Liver (tissue), 9 donors: Measurements from ENCODE around the gene SGK1. TPM values are rescaled to one million over a fixed set of nuclear protein-coding genes. Genes with fewer than 3 reads are reported as not detected.

Experiments used
- DNase-seq: peaks from one replicate; pipeline ENCODE4 v3.0.0-alpha.2; 2017; ENCODE audit warnings: low spot score
- H3K27ac ChIP-seq, 2 donors: one replicate each; pipeline ENCODE4 v1.7.0; 2013; ENCODE audit warnings: inconsistent platforms in 2 of 2, low read length in 2 of 2, control low read depth in 1 of 2, low read depth in 1 of 2, mild to moderate bottlenecking in 1 of 2
- H3K27me3 ChIP-seq, 4 donors: one replicate each; pipeline versions ENCODE4 v1.6.1 to v1.7.0; 2013; ENCODE audit warnings: low read length in 3 of 4, inconsistent platforms in 1 of 4, mild to moderate bottlenecking in 1 of 4, moderate library complexity in 1 of 4; ENCODE audit not compliant: control insufficient read depth in 4 of 4, insufficient read depth in 4 of 4
- H3K36me3 ChIP-seq, 4 donors: one replicate each; pipeline versions ENCODE4 v1.6.1 to v1.7.0; 2013; ENCODE audit warnings: low read length in 3 of 4, mild to moderate bottlenecking in 3 of 4, low read depth in 1 of 4, moderate library complexity in 1 of 4; ENCODE audit not compliant: control insufficient read depth in 4 of 4, insufficient read depth in 3 of 4
- H3K4me1 ChIP-seq, 4 donors: one replicate each; pipeline versions ENCODE4 v1.6.1 to v1.7.0; 2013; ENCODE audit warnings: low read length in 3 of 4, mild to moderate bottlenecking in 3 of 4, moderate library complexity in 1 of 4; ENCODE audit not compliant: control insufficient read depth in 4 of 4, insufficient read depth in 4 of 4
- H3K4me3 ChIP-seq, 3 donors: one replicate each; pipeline versions ENCODE4 v1.6.1 to v1.7.0; 2013; ENCODE audit warnings: low read length in 3 of 3, control low read depth in 1 of 3, low read depth in 1 of 3, mild to moderate bottlenecking in 1 of 3
- H3K9ac ChIP-seq, 2 donors: one replicate each; pipeline ENCODE4 v1.7.0; 2013; ENCODE audit warnings: low read length in 2 of 2, mild to moderate bottlenecking in 2 of 2, moderate library complexity in 2 of 2, control low read depth in 1 of 2, low read depth in 1 of 2
- H3K9me3 ChIP-seq, 4 donors: one replicate each; pipeline versions ENCODE4 v1.6.1 to v1.7.0; 2013; ENCODE audit warnings: low read length in 3 of 4; ENCODE audit not compliant: control insufficient read depth in 4 of 4
- CTCF ChIP-seq: fragments of 150-350 bp; IDR thresholded peaks from 2 replicates; pipeline ENCODE4 v1.5.1; 2017; ENCODE audit warnings: improper control_type of control experiment, low read depth, low read length; ENCODE audit not compliant: missing input control
- EGR1 ChIP-seq, 2 donors: IDR thresholded peaks; 2 replicates each; pipeline ENCODE4 v1.6.1; 2016 to 2018; ENCODE audit warnings: antibody characterized with exemption in 2 of 2, low read depth in 2 of 2
- FOXA1 ChIP-seq: IDR thresholded peaks from 2 replicates; pipeline ENCODE4 v1.6.1; 2016; ENCODE audit warnings: antibody characterized with exemption
- FOXA2 ChIP-seq: IDR thresholded peaks from 2 replicates; pipeline ENCODE4 v1.6.1; 2016; ENCODE audit warnings: antibody characterized with exemption
- HNF4G ChIP-seq: IDR thresholded peaks from 2 replicates; pipeline ENCODE4 v1.6.1; 2016; ENCODE audit warnings: antibody characterized with exemption
- JUND ChIP-seq, 2 donors: IDR thresholded peaks; 2 replicates each; pipeline ENCODE4 v1.6.1; 2016; ENCODE audit warnings: antibody characterized with exemption in 2 of 2
- RAD21 ChIP-seq, 2 donors: IDR thresholded peaks; 2 replicates each; pipeline ENCODE4 v1.6.1; 2016; ENCODE audit warnings: antibody characterized with exemption in 2 of 2, mild to moderate bottlenecking in 2 of 2
- REST ChIP-seq: IDR thresholded peaks from 2 replicates; pipeline ENCODE4 v1.6.1; 2016; ENCODE audit warnings: antibody characterized with exemption, mild to moderate bottlenecking
- RXRA ChIP-seq, 2 donors: IDR thresholded peaks; 2 replicates each; pipeline ENCODE4 v1.6.1; 2017 to 2018; ENCODE audit warnings: antibody characterized with exemption in 2 of 2, mild to moderate bottlenecking in 1 of 2
- YY1 ChIP-seq: IDR thresholded peaks from 2 replicates; pipeline ENCODE4 v1.6.1; 2016; ENCODE audit warnings: antibody characterized with exemption, mild to moderate bottlenecking
- WGBS: extraction: QIAGEN DNeasy Blood & Tissue Kit; methylation state at CpG from one replicate; pipeline ENCODE4 v1.1.7; 2013; 5-methylcytosine and 5-hydroxymethylcytosine counted together
- polyA plus RNA-seq, 2 donors: library from polyadenylated mRNA; stranded (reverse) in 1 of 2; unstranded in 1 of 2; fragments of 200-250 nt in 1 of 2; fragments of >200 nt in 1 of 2; fragmentation: Nextera tagmentation in 1 of 2; extraction: Ambion mirVana in 1 of 2; gene quantifications; one replicate each; pipeline versions ENCODE4 v1.2.1 to v1.2.3, GENCODE V29; 2013 to 2015
- total RNA-seq, 2 donors: library from RNA; depleted of rRNA; stranded (reverse); fragments of >200 nt; gene quantifications; one replicate each; pipeline ENCODE4 v1.2.3, GENCODE V29; 2014
- donor health status: healthy.
- donor health status: healthy.
- donor health status: healthy.
- donor health status: healthy.
- donor health status: healthy.

SGK1 gene
- total and polyA plus RNA-seq, 4 donors = 28.0 to 113 (median 35.4) TPM

GRCh38 chr6:134152767-134153485, 165.0 kb downstream of the SGK1 start:
- no peaks in the 10 kb centered on the region for H3K9me3 ChIP-seq
- no peaks in the 10 kb centered on the region for H3K27me3 ChIP-seq
- no peak overlapping the region for H3K27ac ChIP-seq
- no peaks in the 10 kb centered on the region for H3K4me1 ChIP-seq
- DNase-seq = no peak
- H3K9ac ChIP-seq = no peak overlapping the region
- H3K36me3 ChIP-seq = no peaks in the 10 kb centered on the region
- TF ChIP-seq RAD21 (IDR thresholded peaks at IDR 0.05) (no peak), FOXA1 (no peak), HNF4G (no peak), REST (no peak), CTCF (no peak), JUND (IDR thresholded peaks at IDR 0.05) (no peak), EGR1 (IDR thresholded peaks at IDR 0.05; ENCODE audit: low read depth in 2 of 2) (no peak), RXRA (IDR thresholded peaks at IDR 0.05) (no peak), YY1 (no peak), FOXA2 (no peak)
- H3K4me3 ChIP-seq = no peak overlapping the region
- WGBS = 83% methylated on average over 8 of the region's 8 CpGs

- H3K36me3 ChIP-seq = no peaks in the 10 kb centered on the region
- H3K4me1 ChIP-seq = no peaks in the 10 kb centered on the region
- TF ChIP-seq YY1 (no peak), EGR1 (IDR thresholded peaks at IDR 0.05; ENCODE audit: low read depth in 2 of 2) (no peak), CTCF (no peak)
- no peaks in the 10 kb centered on the region for H3K27me3 ChIP-seq
- H3K9me3 ChIP-seq = no peaks in the 10 kb centered on the region
- H3K4me3 ChIP-seq = no peak overlapping the region
- no peak for DNase-seq
- 74% methylated on average over 2 of the region's 2 CpGs for WGBS
- no peak overlapping the region for H3K27ac ChIP-seq
- no peak overlapping the region for H3K9ac ChIP-seq
These were observed 169.3 kb downstream of the SGK1 start for GRCh38 chr6:134148566-134148965.
